Mesothelial cell of epicardium (in vitro differentiated cells): Measurements from ENCODE around the gene CSMD2. TPM values are rescaled to one million over a fixed set of nuclear protein-coding genes. Genes with fewer than 3 reads are reported as not detected.

ENCODE experiments used
- DNase-seq, 2 experiments: peaks; one replicate each; pipeline ENCODE4 v3.0.0; 2021; ENCODE audit warnings: low spot score in 2 of 2; ENCODE audit not compliant: unreplicated experiment in 2 of 2
- H3K27ac Mint-ChIP-seq: 2 replicates; pipeline ENCODE4 v1.8.0; 2021; ENCODE audit warnings: mixed read lengths
- H3K27me3 Mint-ChIP-seq: 2 replicates; pipeline ENCODE4 v1.8.0; 2021; ENCODE audit warnings: low read depth, mixed read lengths
- H3K36me3 Mint-ChIP-seq: 2 replicates; pipeline ENCODE4 v1.8.0; 2021; ENCODE audit warnings: mixed read lengths
- H3K4me1 Mint-ChIP-seq: 2 replicates; pipeline ENCODE4 v1.8.0; 2021; ENCODE audit warnings: mixed read lengths
- H3K4me3 Mint-ChIP-seq: 2 replicates; pipeline ENCODE4 v1.8.0; 2021; ENCODE audit warnings: mild to moderate bottlenecking, moderate library complexity, mixed read lengths
- H3K9me3 Mint-ChIP-seq: 2 replicates; pipeline ENCODE4 v1.8.0; 2021; ENCODE audit warnings: mixed read lengths
- total RNA-seq: library from RNA; stranded (reverse); gene quantifications from 3 replicates; pipeline ENCODE4 v1.2.1, GENCODE V29; 2021
- TF ChIP-seq, protein P1 (sequence below): fragments of 200-600 bp; sonication (generic); IDR thresholded peaks from one replicate; pipeline ENCODE4 v1.5.0; 2021; ENCODE audit warnings: antibody characterized with exemption; ENCODE audit not compliant: unreplicated experiment

The CSMD2 gene
- total RNA-seq, 1 donor from 2014 or later, result 1.9 TPM

DNA sequence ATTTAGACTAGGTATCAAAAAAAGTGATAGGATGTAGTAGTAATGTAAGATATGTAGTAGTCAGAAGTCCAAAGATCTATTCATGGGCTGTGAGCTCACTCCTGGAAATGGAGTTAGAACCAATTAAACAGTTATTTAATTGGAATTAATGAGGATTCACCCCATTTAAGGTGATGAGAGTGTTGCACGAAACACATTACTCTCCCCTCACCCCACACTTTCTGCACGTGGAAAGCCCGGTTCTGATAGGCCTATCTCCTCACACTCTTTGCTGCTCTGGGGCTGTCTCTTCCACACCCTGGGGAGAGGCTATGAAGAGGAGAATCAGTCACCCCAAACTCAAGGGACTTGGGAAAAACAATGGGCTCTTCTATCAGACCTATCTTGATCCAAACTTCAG lies 174.7 kb downstream of the CSMD2 start:
- no peaks in the 10 kb centered on the region for H3K9me3 Mint-ChIP-seq
- TF ChIP-seq, protein P1, sequence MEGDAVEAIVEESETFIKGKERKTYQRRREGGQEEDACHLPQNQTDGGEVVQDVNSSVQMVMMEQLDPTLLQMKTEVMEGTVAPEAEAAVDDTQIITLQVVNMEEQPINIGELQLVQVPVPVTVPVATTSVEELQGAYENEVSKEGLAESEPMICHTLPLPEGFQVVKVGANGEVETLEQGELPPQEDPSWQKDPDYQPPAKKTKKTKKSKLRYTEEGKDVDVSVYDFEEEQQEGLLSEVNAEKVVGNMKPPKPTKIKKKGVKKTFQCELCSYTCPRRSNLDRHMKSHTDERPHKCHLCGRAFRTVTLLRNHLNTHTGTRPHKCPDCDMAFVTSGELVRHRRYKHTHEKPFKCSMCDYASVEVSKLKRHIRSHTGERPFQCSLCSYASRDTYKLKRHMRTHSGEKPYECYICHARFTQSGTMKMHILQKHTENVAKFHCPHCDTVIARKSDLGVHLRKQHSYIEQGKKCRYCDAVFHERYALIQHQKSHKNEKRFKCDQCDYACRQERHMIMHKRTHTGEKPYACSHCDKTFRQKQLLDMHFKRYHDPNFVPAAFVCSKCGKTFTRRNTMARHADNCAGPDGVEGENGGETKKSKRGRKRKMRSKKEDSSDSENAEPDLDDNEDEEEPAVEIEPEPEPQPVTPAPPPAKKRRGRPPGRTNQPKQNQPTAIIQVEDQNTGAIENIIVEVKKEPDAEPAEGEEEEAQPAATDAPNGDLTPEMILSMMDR, result no peak

DNA sequence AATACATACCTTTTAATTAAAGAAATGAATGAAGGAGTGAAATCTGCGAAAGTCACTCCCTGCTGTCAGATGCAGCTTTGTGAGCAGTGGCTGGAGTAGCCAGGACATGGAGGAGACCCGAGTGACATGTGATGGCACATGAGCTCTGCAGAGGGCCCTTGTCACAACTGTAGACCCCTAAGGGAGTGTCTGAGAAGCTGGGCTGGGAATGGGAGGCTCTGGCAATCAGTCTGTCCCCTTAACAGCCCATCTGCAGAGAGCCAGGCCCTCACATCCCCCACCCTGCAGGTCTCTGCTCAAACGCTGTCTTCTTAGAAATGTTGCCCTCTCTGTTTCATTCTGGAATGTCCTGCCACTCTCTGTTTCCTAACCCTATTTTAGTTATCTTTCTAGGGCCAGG lies 176.9 kb downstream of the CSMD2 start:
- peaks cover 48% of the 10 kb centered on the region for H3K27me3 Mint-ChIP-seq
- TF ChIP-seq, protein P1, result no peak
- no peak overlapping the region for H3K27ac Mint-ChIP-seq
- no peak overlapping the region for H3K4me3 Mint-ChIP-seq
- no peaks in the 10 kb centered on the region for H3K9me3 Mint-ChIP-seq
- no peaks in the 10 kb centered on the region for H3K4me1 Mint-ChIP-seq
- H3K36me3 Mint-ChIP-seq, result no peaks in the 10 kb centered on the region
- no peak for DNase-seq

More for the DNA sequence above, 174.7 kb downstream of the CSMD2 start:
- H3K27ac Mint-ChIP-seq, result no peak overlapping the region
- H3K36me3 Mint-ChIP-seq, result no peaks in the 10 kb centered on the region
- H3K27me3 Mint-ChIP-seq, result peaks cover 37% of the 10 kb centered on the region
- no peak overlapping the region for H3K4me3 Mint-ChIP-seq
- H3K4me1 Mint-ChIP-seq, result no peaks in the 10 kb centered on the region
- DNase-seq, result no peak

DNA sequence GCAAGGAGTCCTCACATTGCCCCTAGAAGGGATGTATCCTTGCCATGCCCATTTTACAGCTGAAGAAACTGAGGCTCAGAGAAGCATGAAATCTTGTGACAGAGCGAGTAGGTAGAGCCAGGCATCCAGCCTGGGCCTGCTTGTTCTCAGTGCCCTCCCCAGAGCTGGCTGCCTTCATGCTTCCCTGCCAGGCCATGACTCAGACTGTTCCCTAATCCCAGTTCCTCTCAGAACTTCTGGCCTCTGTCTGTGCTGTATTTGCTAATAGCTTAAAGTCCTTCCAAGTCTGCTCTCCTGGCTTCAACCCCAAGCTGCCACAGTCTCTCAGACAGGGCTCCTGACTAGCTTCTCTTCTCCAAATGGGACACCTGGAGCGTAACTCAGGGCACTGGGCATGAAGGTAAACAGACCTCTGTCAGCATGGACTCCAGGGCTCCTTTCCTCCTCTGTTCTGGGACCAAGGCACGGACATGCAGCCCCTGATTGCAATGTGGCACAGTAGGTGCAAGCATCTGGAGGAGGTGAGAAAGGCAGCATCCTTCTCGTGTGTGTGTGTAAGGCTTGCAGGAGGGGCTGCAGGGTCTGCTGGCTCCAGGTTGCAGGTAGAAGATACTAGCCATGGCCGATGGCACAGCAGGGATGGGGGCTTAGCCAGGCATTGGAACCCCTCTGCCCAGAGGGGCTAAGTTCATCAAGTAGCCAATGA lies 178.5 kb downstream of the CSMD2 start:
- TF ChIP-seq, protein P1, result no peak
- Mint-ChIP-seq H3K36me3 (no peaks in the 10 kb centered on the region), H3K4me3 (no peak overlapping the region), H3K27me3 (peaks cover 55% of the 10 kb centered on the region), H3K9me3 (no peaks in the 10 kb centered on the region), H3K27ac (no peak overlapping the region), H3K4me1 (no peaks in the 10 kb centered on the region)
- no peak for DNase-seq

DNA sequence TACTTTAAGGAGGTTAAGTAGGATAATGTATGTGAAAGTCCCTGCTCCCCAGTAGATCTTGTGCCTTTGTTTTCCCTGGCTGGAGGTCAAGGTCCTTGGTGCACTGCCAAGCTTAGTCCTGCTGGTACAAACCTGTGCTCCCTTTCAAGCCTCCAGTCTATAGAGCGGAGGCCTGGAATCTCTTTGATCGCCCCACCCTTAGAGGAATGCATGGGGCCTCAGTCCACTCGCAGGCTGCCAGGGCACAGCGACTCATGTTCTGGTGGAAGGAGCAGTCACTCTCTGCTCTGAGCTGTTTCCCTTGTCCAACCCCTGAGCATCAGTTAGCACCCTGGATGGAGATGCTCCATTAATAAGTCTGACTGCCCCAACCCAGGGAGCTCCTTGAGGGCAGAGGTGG lies 179.4 kb downstream of the CSMD2 start:
- Mint-ChIP-seq H3K4me1 (no peaks in the 10 kb centered on the region), H3K27ac (no peak overlapping the region), H3K27me3 (peaks cover 58% of the 10 kb centered on the region), H3K36me3 (no peaks in the 10 kb centered on the region), H3K9me3 (no peaks in the 10 kb centered on the region), H3K4me3 (no peak overlapping the region)
- TF ChIP-seq, protein P1, result no peak
- no peak for DNase-seq

DNA sequence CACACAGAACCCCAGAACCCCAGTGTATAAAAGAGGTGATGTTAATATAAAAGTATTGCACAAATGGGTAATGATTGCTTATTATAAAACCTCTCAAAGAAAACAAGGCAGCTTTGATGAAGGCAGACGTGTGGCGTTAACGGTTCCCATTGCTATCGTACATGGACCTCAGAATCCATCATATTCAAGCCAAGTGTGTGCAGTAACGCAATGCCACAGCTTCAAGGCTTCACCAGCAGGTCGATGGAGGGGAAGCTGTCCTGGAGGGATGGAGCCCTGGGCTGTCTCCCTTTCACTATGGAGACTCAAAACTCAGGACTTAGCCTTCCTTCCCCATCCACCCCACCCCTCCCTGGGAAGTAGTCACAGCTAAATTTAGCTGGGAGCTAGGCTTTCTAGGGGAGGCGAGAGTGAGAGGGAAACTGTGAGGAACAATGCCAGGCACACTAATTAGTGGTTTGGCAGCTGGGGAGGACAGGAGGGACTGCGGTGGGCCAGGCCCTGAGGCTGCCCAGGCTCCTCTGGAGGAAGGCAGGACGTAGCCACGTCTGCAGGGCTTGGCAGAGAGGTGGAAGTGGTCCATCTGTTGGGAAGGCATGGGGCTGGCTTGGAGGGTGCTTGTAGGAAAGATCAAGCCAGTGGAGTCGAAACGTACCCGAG lies 180.0 kb downstream of the CSMD2 start:
- Mint-ChIP-seq H3K4me3 (no peak overlapping the region), H3K27ac (no peak overlapping the region), H3K4me1 (no peaks in the 10 kb centered on the region), H3K9me3 (no peaks in the 10 kb centered on the region), H3K36me3 (no peaks in the 10 kb centered on the region), H3K27me3 (peaks cover 57% of the 10 kb centered on the region)
- TF ChIP-seq, protein P1, result no peak
- DNase-seq, result no peak
